ENCODE results near the gene TRPM2. TPM values are rescaled to one million over a fixed set of nuclear protein-coding genes. Genes with fewer than 3 reads are reported as not detected.

The TRPM2 gene
- total and polyA plus RNA-seq, 2 donors (not counting 3 experiments of a cell fraction or from before 2014, with no cell fraction given), result not detected

GRCh38 chr21:44490816-44491215 is 137.4 kb downstream of the TRPM2 start:
- Histone ChIP-seq H3K27ac (ENCODE audit: insufficient read depth, low read depth, low read length) (no peak overlapping the region), H4K20me1 (replicated peaks; ENCODE audit: control insufficient read depth, extremely low read depth, insufficient read depth, low read length) (no peaks in the 10 kb centered on the region), H3K27me3 (ENCODE audit: control insufficient read depth in 2 of 2, insufficient read depth in 2 of 2, low read length in 2 of 2) (peaks cover 0 to 4% of the 10 kb centered on the region in 2 experiments), H3K79me2 (ENCODE audit: control insufficient read depth, insufficient read depth, low read length) (no peaks in the 10 kb centered on the region), H2AFZ (ENCODE audit: low read depth, low read length) (no peak overlapping the region), H3K4me2 (ENCODE audit: insufficient read depth, low read length) (no peak overlapping the region), H3K4me1 (ENCODE audit: control insufficient read depth, extremely low read depth, insufficient read depth, low read length) (no peaks in the 10 kb centered on the region), H3K9ac (replicated peaks; ENCODE audit: extremely low read depth, insufficient read depth, low read length) (no peak overlapping the region), H3K36me3 (ENCODE audit: control insufficient read depth in 2 of 2, extremely low read depth in 1 of 2, insufficient read depth in 2 of 2, low read length in 2 of 2) (no peaks in the 10 kb centered on the region), H3K4me3 (replicated peaks in 1 of 3; ENCODE audit: insufficient read depth in 1 of 3, low read depth in 1 of 3, low read length in 3 of 3) (no peak overlapping the region), H3K9me1 (replicated peaks; ENCODE audit: control insufficient read depth, extremely low read depth, insufficient read depth, low read length) (no peaks in the 10 kb centered on the region), H3K9me3 (replicated peaks; ENCODE audit: control insufficient read depth, insufficient read depth, low read length) (no peaks in the 10 kb centered on the region)
- ChIA-PET CTCF (interaction anchor here (0.9 to 1.7 kb wide), 3 partner anchors 8 to 303 kb away, joined by 3 to 6 read pairs (median 4); no protein-coding TSS in a partner anchor), POLR2A (no interaction called here)
- dilution Hi-C loops (cut with MboI; ENCODE audit: extremely low pct_ligation_motif_present, low sequenced_read_pairs) (no loop called here), intact Hi-C loops (cut with micrococcal nuclease) (no loop called here)
- no TSS peak for BruUV-seq (replicated peaks)
- TF ChIP-seq JUN (IDR thresholded peaks at IDR 0.05; ENCODE audit: borderline replicate concordance, insufficient read depth, insufficient read length, low read depth), result no peak
- no peak for TF ChIP-seq MAX (IDR thresholded peaks at IDR 0.05; ENCODE audit: insufficient read depth, insufficient read length)
- TF ChIP-seq GATA2 (IDR thresholded peaks at IDR 0.05; ENCODE audit: insufficient read depth, insufficient read length, low read depth, low read length), result no peak
- TF ChIP-seq EZH2 (IDR thresholded peaks at IDR 0.05; ENCODE audit: borderline replicate concordance, low read depth, low read length, severe bottlenecking), result no peak
- TF ChIP-seq CTCF (IDR thresholded peaks at IDR 0.05; ENCODE audit: extremely low read depth in 1 of 2, insufficient read depth in 1 of 2, low read depth in 1 of 2, low read length in 2 of 2), result no peak
- no peak for TF ChIP-seq POLR2A (IDR thresholded peaks at IDR 0.05; ENCODE audit: low read depth, low read length)
- TF ChIP-seq FOS (IDR thresholded peaks at IDR 0.05; ENCODE audit: borderline replicate concordance, insufficient read depth, low read length), result no peak
- no peak for TF ChIP-seq POLR2AphosphoS5 (IDR thresholded peaks at IDR 0.05; ENCODE audit: insufficient read depth, low read depth, low read length)
- no peak for TF ChIP-seq MYC (IDR thresholded peaks at IDR 0.05; ENCODE audit: low read depth, low read length)
- DNase-seq (ENCODE audit: low read depth, low spot score) (no peak), FAIRE-seq (no peak)

Small RNA genes lying within 50 kb of the gene (small RNA-seq; reads per million reads assigned to genes)
- not detected for gene RF00285 (ENCODE audit: insufficient read depth, insufficient read length, low read depth, low replicate concordance)

Other genes with a start within 250 kb of the TRPM2 start
- gene PWP2, start 246.2 kb upstream of the TRPM2 start, total RNA-seq, result 7.2 and 31.8 TPM in 2 replicates
- gene PWP2, start 246.2 kb upstream of the TRPM2 start, polyA plus RNA-seq, result 3.4 and 5.1 TPM in 2 replicates
- gene GATD3, start 219.9 kb upstream of the TRPM2 start, total RNA-seq, result 7.6 and 43.2 TPM in 2 replicates
- 16.3 and 22.3 TPM in 2 replicates for gene GATD3, start 219.9 kb upstream of the TRPM2 start, polyA plus RNA-seq
- 2.9 and 3.4 TPM in 2 replicates for gene ICOSLG, start 112.7 kb upstream of the TRPM2 start, total RNA-seq
- 0.91 and 1.7 TPM in 2 replicates for gene ICOSLG, start 112.7 kb upstream of the TRPM2 start, polyA plus RNA-seq
- gene DNMT3L, start 91.7 kb upstream of the TRPM2 start, total RNA-seq, result not detected in 2 replicates
- not detected in 2 replicates for gene DNMT3L, start 91.7 kb upstream of the TRPM2 start, polyA plus RNA-seq
- gene AIRE, start 67.7 kb upstream of the TRPM2 start, total RNA-seq, result 0.11 TPM in 1 of 2 replicates, not detected in the other
- gene AIRE, start 67.7 kb upstream of the TRPM2 start, polyA plus RNA-seq, result 0.04 and 0.05 TPM in 2 replicates
- gene PFKL, start 53.6 kb upstream of the TRPM2 start, total RNA-seq, result 154 and 170 TPM in 2 replicates
- gene PFKL, start 53.6 kb upstream of the TRPM2 start, polyA plus RNA-seq, result 137 and 157 TPM in 2 replicates
- 6.3 and 7.2 TPM in 2 replicates for gene CFAP410, start 14.2 kb upstream of the TRPM2 start, total RNA-seq
- gene CFAP410, start 14.2 kb upstream of the TRPM2 start, polyA plus RNA-seq, result 12.2 and 15.0 TPM in 2 replicates
- 4.2 and 4.8 TPM in 2 replicates for gene LRRC3, start 101.9 kb downstream of the TRPM2 start, total RNA-seq
- gene LRRC3, start 101.9 kb downstream of the TRPM2 start, polyA plus RNA-seq, result 4.9 and 5.1 TPM in 2 replicates
- gene KRTAP10-1, start 186.6 kb downstream of the TRPM2 start, total RNA-seq, result not detected in 2 replicates
- not detected in 2 replicates for gene KRTAP10-1, start 186.6 kb downstream of the TRPM2 start, polyA plus RNA-seq
- not detected in 2 replicates for gene KRTAP10-2, start 197.9 kb downstream of the TRPM2 start, total RNA-seq
- gene KRTAP10-2, start 197.9 kb downstream of the TRPM2 start, polyA plus RNA-seq, result not detected in 2 replicates
- gene KRTAP10-3, start 205.2 kb downstream of the TRPM2 start, total RNA-seq, result not detected in 2 replicates
- gene KRTAP10-3, start 205.2 kb downstream of the TRPM2 start, polyA plus RNA-seq, result not detected in 2 replicates
- not detected in 2 replicates for gene KRTAP10-4, start 220.1 kb downstream of the TRPM2 start, total RNA-seq
- gene KRTAP10-4, start 220.1 kb downstream of the TRPM2 start, polyA plus RNA-seq, result not detected in 2 replicates
- gene KRTAP10-5, start 227.0 kb downstream of the TRPM2 start, total RNA-seq, result not detected in 2 replicates
- not detected in 2 replicates for gene KRTAP10-5, start 227.0 kb downstream of the TRPM2 start, polyA plus RNA-seq
- gene KRTAP10-6, start 238.9 kb downstream of the TRPM2 start, total RNA-seq, result not detected in 2 replicates
- not detected in 2 replicates for gene KRTAP10-6, start 238.9 kb downstream of the TRPM2 start, polyA plus RNA-seq
- not detected in 2 replicates for gene KRTAP10-7, start 247.0 kb downstream of the TRPM2 start, total RNA-seq
- not detected in 2 replicates for gene KRTAP10-7, start 247.0 kb downstream of the TRPM2 start, polyA plus RNA-seq

All from endothelial cell of umbilical vein (primary cell).